IMR-90 (cell line): ENCODE data around the gene EID1. TPM values are rescaled to one million over a fixed set of nuclear protein-coding genes. Genes with fewer than 3 reads are reported as not detected.

Experiments used
- ATAC-seq: fragments of 200-7000 bp; cut with Tn5 transposase; 2 replicates; pipeline ENCODE4 v1.9.1; 2020; ENCODE audit warnings: low read depth, mild to moderate bottlenecking, moderate library complexity
- BruUV-seq: library from RNA; stranded (reverse); fragments of 400-500 nt; replicated peaks from 2 replicates; lab custom pipeline; 2021; lab: Mats Ljungman, UMichigan
- CTCF ChIA-PET: fragments of 300-600 bp; formaldehyde crosslinking; extraction: SDS; loops from one replicate; lab custom pipeline; 2021; ENCODE audit warnings: antibody characterized with exemption; lab: Yijun Ruan, JAX
- POLR2A ChIA-PET: fragments of 300-600 bp; sonication (Branson Sonifier 250); formaldehyde crosslinking; loops from one replicate; lab custom pipeline; 2022; ENCODE audit warnings: antibody characterized with exemption; ENCODE audit not compliant: unreplicated experiment; lab: Charles Lee
- DNase-seq: peaks from one replicate; pipeline ENCODE4 v3.0.0; 2013
- H2AFZ ChIP-seq: replicated peaks from 2 replicates; pipeline ENCODE3; 2013; ENCODE audit warnings: low read length, mild to moderate bottlenecking; ENCODE audit not compliant: poor library complexity
- H2AK5ac ChIP-seq: 2 replicates; pipeline ENCODE4 v1.6.1; 2013; ENCODE audit warnings: low read depth, low read length, inconsistent platforms
- H2AK9ac ChIP-seq: replicated peaks from 2 replicates; pipeline ENCODE3; 2013; ENCODE audit warnings: mild to moderate bottlenecking, low read depth, low read length, moderate library complexity; ENCODE audit not compliant: poor library complexity
- H2BK120ac ChIP-seq: 2 replicates; pipeline ENCODE4 v1.6.1; 2013; ENCODE audit warnings: low read depth, low read length, inconsistent platforms
- H2BK15ac ChIP-seq: 3 replicates; pipeline ENCODE4 v1.6.1; 2013; ENCODE audit warnings: low read depth, low read length, inconsistent platforms
- H2BK20ac ChIP-seq: 2 replicates; pipeline ENCODE4 v1.6.1; 2013; ENCODE audit warnings: low read depth, mild to moderate bottlenecking, inconsistent platforms, low read length, moderate library complexity
- H2BK5ac ChIP-seq: 2 replicates; pipeline ENCODE4 v1.6.1; 2013; ENCODE audit warnings: mild to moderate bottlenecking, low read depth, low read length, inconsistent platforms; ENCODE audit not compliant: poor library complexity, severe bottlenecking
- H3K14ac ChIP-seq: replicated peaks from 2 replicates; pipeline ENCODE4 v1.6.1; 2013; ENCODE audit warnings: low read depth, low read length, inconsistent platforms
- H3K18ac ChIP-seq: 2 replicates; pipeline ENCODE4 v1.6.1; 2013; ENCODE audit warnings: low read depth, low read length, control low read depth
- H3K23ac ChIP-seq: 2 replicates; pipeline ENCODE4 v1.6.1; 2013; ENCODE audit warnings: low read depth, low read length, inconsistent platforms
- H3K27ac ChIP-seq: 2 replicates; pipeline ENCODE4 v1.5.1; 2013; ENCODE audit warnings: mild to moderate bottlenecking, control low read depth, low read length; ENCODE audit not compliant: insufficient read depth
- H3K27me3 ChIP-seq: 2 replicates; pipeline ENCODE4 v1.6.1; 2013; ENCODE audit warnings: low read length; ENCODE audit not compliant: control insufficient read depth, insufficient read depth
- H3K36me3 ChIP-seq: 2 replicates; pipeline ENCODE4 v1.6.1; 2013; ENCODE audit warnings: low read length, mixed read lengths; ENCODE audit not compliant: control insufficient read depth, insufficient read depth
- H3K4ac ChIP-seq: 2 replicates; pipeline ENCODE4 v1.6.1; 2013; ENCODE audit warnings: low read depth, low read length, inconsistent platforms
- H3K4me1 ChIP-seq: 2 replicates; pipeline ENCODE4 v1.6.1; 2013; ENCODE audit warnings: low read length, mixed read lengths; ENCODE audit not compliant: control insufficient read depth, insufficient read depth
- H3K4me2 ChIP-seq: 2 replicates; pipeline ENCODE4 v1.6.1; 2013; ENCODE audit warnings: low read depth, mild to moderate bottlenecking, control low read depth, low read length, moderate library complexity
- H3K4me3 ChIP-seq: 2 replicates; pipeline ENCODE4 v1.5.1; 2013; ENCODE audit warnings: low read depth, mild to moderate bottlenecking, control low read depth, low read length, moderate library complexity; ENCODE audit not compliant: insufficient read depth
- H3K56ac ChIP-seq: 2 replicates; pipeline ENCODE4 v1.6.1; 2013; ENCODE audit warnings: low read length, inconsistent platforms; ENCODE audit not compliant: insufficient read depth; ENCODE audit errors: extremely low read depth
- H3K79me1 ChIP-seq, 2 experiments: 2 replicates each; pipeline ENCODE4 v1.6.1; 2013; ENCODE audit warnings: low read length in 2 of 2, inconsistent platforms in 1 of 2, low read depth in 1 of 2
- H3K9ac ChIP-seq: 2 replicates; pipeline ENCODE4 v1.6.1; 2013; ENCODE audit warnings: low read depth, low read length, control low read depth
- H3K9me1 ChIP-seq: 2 replicates; pipeline ENCODE4 v1.6.1; 2013; ENCODE audit warnings: low read length, inconsistent platforms; ENCODE audit not compliant: insufficient read depth
- H3K9me3 ChIP-seq: 2 replicates; pipeline ENCODE4 v1.6.1; 2013; ENCODE audit warnings: low read length; ENCODE audit not compliant: control insufficient read depth, insufficient read depth
- H4K20me1 ChIP-seq: 2 replicates; pipeline ENCODE4 v1.6.1; 2013; ENCODE audit warnings: low read length, inconsistent platforms; ENCODE audit not compliant: insufficient read depth
- H4K5ac ChIP-seq: 2 replicates; pipeline ENCODE4 v1.6.1; 2013; ENCODE audit warnings: mild to moderate bottlenecking, low read depth, low read length, control low read depth
- H4K8ac ChIP-seq, 2 experiments: 2 replicates each; pipeline ENCODE4 v1.6.1; 2013; ENCODE audit warnings: low read depth in 2 of 2, low read length in 2 of 2, control low read depth in 1 of 2, inconsistent platforms in 1 of 2
- H4K91ac ChIP-seq: 2 replicates; pipeline ENCODE4 v1.6.1; 2013; ENCODE audit warnings: low read depth, low read length, inconsistent platforms; ENCODE audit not compliant: insufficient read depth
- CEBPB ChIP-seq: IDR thresholded peaks from 2 replicates; pipeline ENCODE4 v1.6.1; 2012; ENCODE audit warnings: low read depth, low read length, improper control_type of control experiment
- MAFK ChIP-seq: IDR thresholded peaks from 2 replicates; pipeline ENCODE4 v1.6.1; 2012; ENCODE audit warnings: low read depth, low read length, improper control_type of control experiment
- MAZ ChIP-seq: IDR thresholded peaks from 2 replicates; pipeline ENCODE4 v1.6.1; 2012; ENCODE audit warnings: low read depth, mild to moderate bottlenecking, low read length, improper control_type of control experiment, moderate library complexity, borderline replicate concordance
- POLR2A ChIP-seq: IDR thresholded peaks from 2 replicates; pipeline ENCODE4 v1.6.1; 2012; ENCODE audit warnings: mild to moderate bottlenecking, low read depth, low read length
- WGBS, 2 experiments: methylation state at CpG; one replicate each; pipeline versions ENCODE4 v1.1.5 to v1.1.7; 2013; ENCODE audit warnings: missing lambda C conversion rate in 2 of 2; ENCODE audit not compliant: insufficient read length in 1 of 2; ENCODE audit errors: extremely low coverage in 2 of 2; 5-methylcytosine and 5-hydroxymethylcytosine counted together
- dilution Hi-C: fragments of 300-500 bp; cut with HindIII; formaldehyde crosslinking; loops from one replicate; pipeline ENCODE4 v1.14.3; 2018; ENCODE audit warnings: low sequenced_read_pairs; ENCODE audit not compliant: unreplicated experiment
- in situ Hi-C: fragments of 300-500 bp; cut with MboI; formaldehyde crosslinking; loops from 3 replicates; pipeline ENCODE4 v1.14.3; 2019; ENCODE audit warnings: low sequenced_read_pairs, inconsistent platforms, mixed read lengths
- intact Hi-C: fragments of 100-400 bp; cut with micrococcal nuclease; formaldehyde crosslinking; loops from 2 replicates; pipeline ENCODE4 v1.10.0; 2022
- polyA plus RNA-seq, 3 experiments: library from polyadenylated mRNA; depleted of rRNA; stranded (reverse); fragments of >200 nt; gene quantifications; 2 replicates each; pipeline ENCODE4 v1.2.3, GENCODE V29; 2012; ENCODE audit warnings: low replicate concordance in 1 of 3
- total RNA-seq: library from RNA; depleted of rRNA; stranded (reverse); fragments of >200 nt; gene quantifications from 2 replicates; pipeline ENCODE4 v1.2.3, GENCODE V29; 2012
- TF ChIP-seq, protein P1 (sequence below): fragments of 150-350 bp; IDR thresholded peaks from 2 replicates; pipeline ENCODE4 v1.6.1; 2017; ENCODE audit warnings: mild to moderate bottlenecking, antibody characterized with exemption, low read length, low read depth

The EID1 gene
- total and polyA plus RNA-seq, 2 of the 4 experiments (the other 2 are of a cell fraction): 147 to 162 TPM

DNA sequence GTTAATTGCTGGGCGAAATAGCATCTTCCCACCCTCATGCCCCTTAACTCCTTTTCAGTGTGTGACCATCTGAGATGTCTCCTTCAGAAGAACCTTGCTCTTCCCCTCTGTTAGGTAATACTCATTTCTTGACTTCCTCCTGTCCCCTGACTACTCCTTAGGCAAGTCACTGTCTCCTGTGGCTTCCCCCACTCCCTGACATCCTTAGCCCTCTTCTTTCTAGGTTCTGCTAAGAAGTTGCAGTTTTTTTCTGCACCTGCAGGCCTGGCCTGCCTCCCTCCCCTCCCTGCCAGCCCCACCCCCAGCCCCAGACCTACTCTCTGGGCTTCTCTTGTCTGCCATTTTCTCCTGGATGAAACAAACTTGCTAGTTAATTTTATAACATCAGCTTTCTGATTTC is 15.2 kb upstream of the EID1 start (continued):
- TF ChIP-seq, protein P1, sequence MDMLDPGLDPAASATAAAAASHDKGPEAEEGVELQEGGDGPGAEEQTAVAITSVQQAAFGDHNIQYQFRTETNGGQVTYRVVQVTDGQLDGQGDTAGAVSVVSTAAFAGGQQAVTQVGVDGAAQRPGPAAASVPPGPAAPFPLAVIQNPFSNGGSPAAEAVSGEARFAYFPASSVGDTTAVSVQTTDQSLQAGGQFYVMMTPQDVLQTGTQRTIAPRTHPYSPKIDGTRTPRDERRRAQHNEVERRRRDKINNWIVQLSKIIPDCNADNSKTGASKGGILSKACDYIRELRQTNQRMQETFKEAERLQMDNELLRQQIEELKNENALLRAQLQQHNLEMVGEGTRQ: no peak

DNA sequence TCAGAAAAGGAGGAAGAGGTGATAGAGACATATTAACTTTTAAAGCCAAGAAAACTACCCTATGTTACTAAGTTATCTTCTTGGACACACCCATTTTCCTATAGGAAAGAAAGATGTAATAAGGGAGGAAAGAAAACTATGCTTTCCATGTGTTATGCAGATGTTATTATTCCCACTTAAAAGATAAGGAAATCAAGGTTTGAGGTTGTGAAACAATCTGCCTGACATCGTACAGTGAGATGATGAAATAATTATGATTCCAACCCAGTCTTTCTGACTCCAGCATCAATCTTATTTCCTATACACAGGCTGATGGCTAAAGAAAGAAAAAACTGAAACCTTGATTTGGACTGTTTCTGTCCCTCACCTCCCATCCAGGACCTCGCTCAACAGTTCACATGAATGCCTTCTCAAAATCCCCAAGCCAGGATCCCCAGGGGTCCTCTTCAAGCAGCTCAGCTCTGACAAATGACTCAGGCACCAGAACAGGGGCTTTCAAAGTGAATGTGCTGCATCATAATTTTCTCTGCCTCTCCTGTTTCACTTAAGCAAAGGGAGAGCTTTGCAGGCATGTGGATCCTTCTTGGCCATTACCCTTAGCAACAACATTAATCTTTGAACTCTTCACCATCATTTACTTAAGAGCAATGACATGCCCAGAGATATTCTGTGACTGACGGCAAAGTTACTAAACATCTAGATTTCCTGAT is 12.4 kb upstream of the EID1 start:
- in situ Hi-C loops: loop anchor here (5.0 to 25.0 kb wide), 4 partner anchors 287 to 1279 kb away; partner anchors contain the start of gene FGF7
- peak overlapping the region; percentile 76 for H3K4me2 ChIP-seq
- no CpG with 5 or more reads among the region's 3 CpGs for WGBS, 2 experiments
- H3K14ac ChIP-seq: peak overlapping the region; percentile 83
- peak overlapping the region; percentile 84 for H2AK5ac ChIP-seq
- peaks cover 25% of the 10 kb centered on the region for H3K4me1 ChIP-seq
- H2AFZ ChIP-seq: peak overlapping the region; percentile 75
- DNase-seq: peak; percentile 71
- H3K56ac ChIP-seq: peak overlapping the region; percentile 90
- H3K9ac ChIP-seq: peak overlapping the region; percentile 55
- H4K91ac ChIP-seq: peak overlapping the region; percentile 95
- no peaks in the 10 kb centered on the region for H3K9me3 ChIP-seq
- H3K36me3 ChIP-seq: no peaks in the 10 kb centered on the region
- TF ChIP-seq POLR2A (no peak), CEBPB (peak; percentile 90), MAFK (0 out of 2 replicates have a peak, but pooled peaks have one; percentile 10), MAZ (no peak)
- POLR2A ChIA-PET: no interaction called here
- no peaks in the 10 kb centered on the region for H3K27me3 ChIP-seq
- BruUV-seq: no TSS peak
- no peak overlapping the region for H2AK9ac ChIP-seq
- H2BK15ac ChIP-seq: peak overlapping the region; percentile 71
- ATAC-seq: peak; percentile 48
- dilution Hi-C loops: no loop called here
- H2BK5ac ChIP-seq: peak overlapping the region; percentile 93
- CTCF ChIA-PET: interaction anchor here (2.0 kb wide), 1 partner anchor 100 kb away, joined by 5 read pairs; no protein-coding TSS in a partner anchor
- H3K4ac ChIP-seq: peak overlapping the region; percentile 92
- peaks cover 14% of the 10 kb centered on the region for H3K9me1 ChIP-seq
- peak overlapping the region; percentile 90 for H2BK120ac ChIP-seq
- peak overlapping the region; percentile 93 for H4K5ac ChIP-seq
- no peak overlapping the region for H3K4me3 ChIP-seq
- H4K8ac ChIP-seq: peak overlapping the region; percentile 62 to 80
- intact Hi-C loops: loop anchor here (5.0 to 10.0 kb wide), 3 partner anchors 182 to 1449 kb away; partner anchors contain the start of gene SECISBP2L
- no peaks in the 10 kb centered on the region for H4K20me1 ChIP-seq
- peak overlapping the region; percentile 80 for H3K23ac ChIP-seq
- H2BK20ac ChIP-seq: peak overlapping the region; percentile 98
- H3K79me1 ChIP-seq: peaks cover 5 to 27% of the 10 kb centered on the region in 2 experiments; a peak in 2 of 4 replicates
- H3K27ac ChIP-seq: peak overlapping the region; percentile 96
- H3K18ac ChIP-seq: peak overlapping the region; percentile 97
